Liver (tissue), 9 donors: ENCODE results near the gene LHPP. TPM values are rescaled to one million over a fixed set of nuclear protein-coding genes. Genes with fewer than 3 reads are reported as not detected.

ENCODE experiments used
- DNase-seq: peaks from one replicate; pipeline ENCODE4 v3.0.0-alpha.2; 2017; ENCODE audit warnings: low spot score
- H3K27ac ChIP-seq, 2 donors: one replicate each; pipeline ENCODE4 v1.7.0; 2013; ENCODE audit warnings: inconsistent platforms in 2 of 2, low read length in 2 of 2, control low read depth in 1 of 2, low read depth in 1 of 2, mild to moderate bottlenecking in 1 of 2
- H3K27me3 ChIP-seq, 4 donors: one replicate each; pipeline versions ENCODE4 v1.6.1 to v1.7.0; 2013; ENCODE audit warnings: low read length in 3 of 4, inconsistent platforms in 1 of 4, mild to moderate bottlenecking in 1 of 4, moderate library complexity in 1 of 4; ENCODE audit not compliant: control insufficient read depth in 4 of 4, insufficient read depth in 4 of 4
- H3K36me3 ChIP-seq, 4 donors: one replicate each; pipeline versions ENCODE4 v1.6.1 to v1.7.0; 2013; ENCODE audit warnings: low read length in 3 of 4, mild to moderate bottlenecking in 3 of 4, low read depth in 1 of 4, moderate library complexity in 1 of 4; ENCODE audit not compliant: control insufficient read depth in 4 of 4, insufficient read depth in 3 of 4
- H3K4me1 ChIP-seq, 4 donors: one replicate each; pipeline versions ENCODE4 v1.6.1 to v1.7.0; 2013; ENCODE audit warnings: low read length in 3 of 4, mild to moderate bottlenecking in 3 of 4, moderate library complexity in 1 of 4; ENCODE audit not compliant: control insufficient read depth in 4 of 4, insufficient read depth in 4 of 4
- H3K4me3 ChIP-seq, 3 donors: one replicate each; pipeline versions ENCODE4 v1.6.1 to v1.7.0; 2013; ENCODE audit warnings: low read length in 3 of 3, control low read depth in 1 of 3, low read depth in 1 of 3, mild to moderate bottlenecking in 1 of 3
- H3K9ac ChIP-seq, 2 donors: one replicate each; pipeline ENCODE4 v1.7.0; 2013; ENCODE audit warnings: low read length in 2 of 2, mild to moderate bottlenecking in 2 of 2, moderate library complexity in 2 of 2, control low read depth in 1 of 2, low read depth in 1 of 2
- H3K9me3 ChIP-seq, 4 donors: one replicate each; pipeline versions ENCODE4 v1.6.1 to v1.7.0; 2013; ENCODE audit warnings: low read length in 3 of 4; ENCODE audit not compliant: control insufficient read depth in 4 of 4
- EGR1 ChIP-seq, 2 donors: IDR thresholded peaks; 2 replicates each; pipeline ENCODE4 v1.6.1; 2016 to 2018; ENCODE audit warnings: antibody characterized with exemption in 2 of 2, low read depth in 2 of 2
- FOXA1 ChIP-seq: IDR thresholded peaks from 2 replicates; pipeline ENCODE4 v1.6.1; 2016; ENCODE audit warnings: antibody characterized with exemption
- GABPA ChIP-seq, 2 donors: IDR thresholded peaks in 1 of 2; conservative IDR thresholded peaks in 1 of 2; 2 replicates each; pipeline ENCODE4 v1.6.1; 2016; ENCODE audit warnings: antibody characterized with exemption in 2 of 2, mild to moderate bottlenecking in 1 of 2, moderate library complexity in 1 of 2
- HNF4A ChIP-seq, 2 donors: conservative IDR thresholded peaks; 2 replicates each; pipeline ENCODE4 v1.6.1; 2016; ENCODE audit warnings: antibody characterized with exemption in 2 of 2, mild to moderate bottlenecking in 2 of 2
- HNF4G ChIP-seq: IDR thresholded peaks from 2 replicates; pipeline ENCODE4 v1.6.1; 2016; ENCODE audit warnings: antibody characterized with exemption
- JUND ChIP-seq, 2 donors: IDR thresholded peaks; 2 replicates each; pipeline ENCODE4 v1.6.1; 2016; ENCODE audit warnings: antibody characterized with exemption in 2 of 2
- RAD21 ChIP-seq, 2 donors: IDR thresholded peaks; 2 replicates each; pipeline ENCODE4 v1.6.1; 2016; ENCODE audit warnings: antibody characterized with exemption in 2 of 2, mild to moderate bottlenecking in 2 of 2
- REST ChIP-seq: IDR thresholded peaks from 2 replicates; pipeline ENCODE4 v1.6.1; 2016; ENCODE audit warnings: antibody characterized with exemption, mild to moderate bottlenecking
- RXRA ChIP-seq, 2 donors: IDR thresholded peaks; 2 replicates each; pipeline ENCODE4 v1.6.1; 2017 to 2018; ENCODE audit warnings: antibody characterized with exemption in 2 of 2, mild to moderate bottlenecking in 1 of 2
- SP1 ChIP-seq: IDR thresholded peaks from 2 replicates; pipeline ENCODE4 v1.6.1; 2018; ENCODE audit warnings: antibody characterized with exemption, mild to moderate bottlenecking
- TAF1 ChIP-seq: conservative IDR thresholded peaks from 2 replicates; pipeline ENCODE4 v1.6.1; 2016; ENCODE audit warnings: antibody characterized with exemption, mild to moderate bottlenecking
- WGBS: extraction: QIAGEN DNeasy Blood & Tissue Kit; methylation state at CpG from one replicate; pipeline ENCODE4 v1.1.7; 2013; 5-methylcytosine and 5-hydroxymethylcytosine counted together
- polyA plus RNA-seq, 2 donors: library from polyadenylated mRNA; stranded (reverse) in 1 of 2; unstranded in 1 of 2; fragments of 200-250 nt in 1 of 2; fragments of >200 nt in 1 of 2; fragmentation: Nextera tagmentation in 1 of 2; extraction: Ambion mirVana in 1 of 2; gene quantifications; one replicate each; pipeline versions ENCODE4 v1.2.1 to v1.2.3, GENCODE V29; 2013 to 2015
- total RNA-seq, 2 donors: library from RNA; depleted of rRNA; stranded (reverse); fragments of >200 nt; gene quantifications; one replicate each; pipeline ENCODE4 v1.2.3, GENCODE V29; 2014
- TF ChIP-seq, protein P1 (sequence below): IDR thresholded peaks from 2 replicates; pipeline ENCODE4 v1.6.1; 2016; ENCODE audit warnings: antibody characterized with exemption
- TF ChIP-seq, protein P2 (sequence below): IDR thresholded peaks from 2 replicates; pipeline ENCODE4 v1.6.1; 2016; ENCODE audit warnings: antibody characterized with exemption
- TF ChIP-seq, protein P3 (sequence below): fragments of 150-350 bp; IDR thresholded peaks from 2 replicates; pipeline ENCODE4 v1.5.1; 2017; ENCODE audit warnings: improper control_type of control experiment, low read depth, low read length; ENCODE audit not compliant: missing input control
- donor health status: healthy.
- donor health status: healthy.
- donor health status: healthy.
- donor health status: healthy.
- donor health status: healthy.

The LHPP gene
- total and polyA plus RNA-seq, 4 donors: 15.9 to 39.9 (median 26.2) TPM

DNA sequence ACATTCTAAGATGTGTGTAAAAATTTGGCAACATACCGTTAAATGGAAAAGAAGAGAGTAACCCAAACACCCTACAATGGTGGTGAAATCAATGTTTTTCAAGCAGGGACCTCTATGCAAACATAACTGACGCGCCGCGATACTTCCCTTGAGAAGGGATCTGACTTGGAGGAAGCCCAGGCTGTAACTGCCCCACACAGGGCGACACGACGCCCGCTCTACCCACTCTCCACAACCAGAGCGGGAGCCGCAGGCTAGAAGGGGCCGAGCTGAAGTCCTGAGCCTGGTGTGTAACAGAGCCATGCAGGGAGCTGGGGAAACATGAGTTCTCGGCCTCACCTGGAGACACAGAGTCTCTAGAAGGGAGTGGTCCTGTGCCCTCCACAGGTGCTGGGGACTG, 162.4 kb downstream of the LHPP start (continued):
- TF ChIP-seq, protein P1, sequence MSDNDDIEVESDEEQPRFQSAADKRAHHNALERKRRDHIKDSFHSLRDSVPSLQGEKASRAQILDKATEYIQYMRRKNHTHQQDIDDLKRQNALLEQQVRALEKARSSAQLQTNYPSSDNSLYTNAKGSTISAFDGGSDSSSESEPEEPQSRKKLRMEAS: no peak
- TF ChIP-seq HNF4G (no peak), HNF4A (conservative IDR thresholded peaks at IDR 0.05) (no peak), JUND (IDR thresholded peaks at IDR 0.05) (no peak)

GRCh38 chr10:124624466-124624865, 162.8 kb downstream of the LHPP start:
- Histone ChIP-seq H3K4me1 (peaks cover 0 to 9% (median under 1%) of the 10 kb centered on the region in 4 donors), H3K27me3 (no peaks in the 10 kb centered on the region), H3K36me3 (no peaks in the 10 kb centered on the region), H3K27ac (no peak overlapping the region), H3K4me3 (no peak overlapping the region), H3K9ac (no peak overlapping the region), H3K9me3 (no peaks in the 10 kb centered on the region)
- TF ChIP-seq, protein P2, sequence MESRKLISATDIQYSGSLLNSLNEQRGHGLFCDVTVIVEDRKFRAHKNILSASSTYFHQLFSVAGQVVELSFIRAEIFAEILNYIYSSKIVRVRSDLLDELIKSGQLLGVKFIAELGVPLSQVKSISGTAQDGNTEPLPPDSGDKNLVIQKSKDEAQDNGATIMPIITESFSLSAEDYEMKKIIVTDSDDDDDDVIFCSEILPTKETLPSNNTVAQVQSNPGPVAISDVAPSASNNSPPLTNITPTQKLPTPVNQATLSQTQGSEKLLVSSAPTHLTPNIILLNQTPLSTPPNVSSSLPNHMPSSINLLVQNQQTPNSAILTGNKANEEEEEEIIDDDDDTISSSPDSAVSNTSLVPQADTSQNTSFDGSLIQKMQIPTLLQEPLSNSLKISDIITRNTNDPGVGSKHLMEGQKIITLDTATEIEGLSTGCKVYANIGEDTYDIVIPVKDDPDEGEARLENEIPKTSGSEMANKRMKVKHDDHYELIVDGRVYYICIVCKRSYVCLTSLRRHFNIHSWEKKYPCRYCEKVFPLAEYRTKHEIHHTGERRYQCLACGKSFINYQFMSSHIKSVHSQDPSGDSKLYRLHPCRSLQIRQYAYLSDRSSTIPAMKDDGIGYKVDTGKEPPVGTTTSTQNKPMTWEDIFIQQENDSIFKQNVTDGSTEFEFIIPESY: no peak
- TF ChIP-seq RXRA (IDR thresholded peaks at IDR 0.05) (no peak), REST (no peak), EGR1 (IDR thresholded peaks at IDR 0.05; ENCODE audit: low read depth in 2 of 2) (no peak), FOXA1 (no peak), SP1 (no peak), GABPA (IDR thresholded peaks at IDR 0.05 in 1 of 2, conservative IDR thresholded peaks at IDR 0.05 in 1 of 2) (no peak), RAD21 (IDR thresholded peaks at IDR 0.05) (no peak)
- TF ChIP-seq, protein P3, sequence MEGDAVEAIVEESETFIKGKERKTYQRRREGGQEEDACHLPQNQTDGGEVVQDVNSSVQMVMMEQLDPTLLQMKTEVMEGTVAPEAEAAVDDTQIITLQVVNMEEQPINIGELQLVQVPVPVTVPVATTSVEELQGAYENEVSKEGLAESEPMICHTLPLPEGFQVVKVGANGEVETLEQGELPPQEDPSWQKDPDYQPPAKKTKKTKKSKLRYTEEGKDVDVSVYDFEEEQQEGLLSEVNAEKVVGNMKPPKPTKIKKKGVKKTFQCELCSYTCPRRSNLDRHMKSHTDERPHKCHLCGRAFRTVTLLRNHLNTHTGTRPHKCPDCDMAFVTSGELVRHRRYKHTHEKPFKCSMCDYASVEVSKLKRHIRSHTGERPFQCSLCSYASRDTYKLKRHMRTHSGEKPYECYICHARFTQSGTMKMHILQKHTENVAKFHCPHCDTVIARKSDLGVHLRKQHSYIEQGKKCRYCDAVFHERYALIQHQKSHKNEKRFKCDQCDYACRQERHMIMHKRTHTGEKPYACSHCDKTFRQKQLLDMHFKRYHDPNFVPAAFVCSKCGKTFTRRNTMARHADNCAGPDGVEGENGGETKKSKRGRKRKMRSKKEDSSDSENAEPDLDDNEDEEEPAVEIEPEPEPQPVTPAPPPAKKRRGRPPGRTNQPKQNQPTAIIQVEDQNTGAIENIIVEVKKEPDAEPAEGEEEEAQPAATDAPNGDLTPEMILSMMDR: no peak
- WGBS: 97% methylated on average over 9 of the region's 9 CpGs
- DNase-seq: no peak

DNA sequence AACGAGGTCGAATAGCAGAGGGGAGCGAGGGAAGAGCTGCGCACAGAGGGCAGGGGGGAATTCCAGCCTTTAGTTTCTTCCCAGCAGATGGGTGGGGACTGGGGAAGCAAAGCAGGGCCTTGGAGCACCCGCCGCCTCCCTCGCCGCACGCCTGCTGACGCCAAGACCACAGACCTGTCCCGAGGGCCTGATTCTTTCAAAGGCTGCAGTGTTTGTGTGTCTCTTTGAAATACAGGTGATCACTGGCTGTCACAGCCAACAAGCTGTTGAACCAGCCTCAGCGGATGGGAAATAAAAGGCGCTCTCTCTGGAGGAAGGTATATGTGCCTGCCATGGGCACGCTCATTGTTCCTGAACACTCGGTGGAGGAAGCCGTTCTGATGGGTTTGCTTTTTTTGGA, 163.3 kb downstream of the LHPP start:
- Histone ChIP-seq H3K27ac (no peak overlapping the region), H3K4me3 (no peak overlapping the region), H3K9ac (no peak overlapping the region), H3K9me3 (no peaks in the 10 kb centered on the region), H3K4me1 (peaks cover 0 to 9% (median under 1%) of the 10 kb centered on the region in 4 donors), H3K27me3 (no peaks in the 10 kb centered on the region), H3K36me3 (no peaks in the 10 kb centered on the region)
- 94% methylated on average over 16 of the region's 16 CpGs for WGBS
- DNase-seq: no peak
- TF ChIP-seq, protein P3: no peak
- no peak for TF ChIP-seq TAF1
